H1 (cell line): Measurements from ENCODE around the gene NDC1.

Experiments used
- CREB1 ChIP-seq: IDR thresholded peaks from 2 replicates; pipeline ENCODE4 v1.6.1; 2012; ENCODE audit warnings: inconsistent platforms
- GTF2F1 ChIP-seq: IDR thresholded peaks from 2 replicates; pipeline ENCODE4 v1.6.1; 2012; ENCODE audit warnings: low read depth, low read length, improper control_type of control experiment, borderline replicate concordance
- RAD21 ChIP-seq, 2 experiments: IDR thresholded peaks in 1 of 2; conservative IDR thresholded peaks in 1 of 2; 2 replicates each; pipeline ENCODE4 v1.6.1; 2011; ENCODE audit warnings: low read depth in 2 of 2, low read length in 2 of 2, improper control_type of control experiment in 1 of 2, inconsistent platforms in 1 of 2, mild to moderate bottlenecking in 1 of 2, moderate library complexity in 1 of 2
- RFX5 ChIP-seq: IDR thresholded peaks from 2 replicates; pipeline ENCODE4 v1.6.1; 2011; ENCODE audit warnings: low read depth, low read length, improper control_type of control experiment, borderline replicate concordance
- SP2 ChIP-seq: IDR thresholded peaks from 2 replicates; pipeline ENCODE4 v1.6.1; 2012; ENCODE audit warnings: mild to moderate bottlenecking, low read length, inconsistent platforms
- TEAD4 ChIP-seq: IDR thresholded peaks from 2 replicates; pipeline ENCODE4 v1.6.1; 2012; ENCODE audit warnings: low read depth, low read length, inconsistent platforms, mixed read lengths
- TF ChIP-seq, protein P1 (sequence below): IDR thresholded peaks from 2 replicates; pipeline ENCODE4 v1.6.1; 2011; ENCODE audit warnings: low read depth, mild to moderate bottlenecking, low read length; ENCODE audit not compliant: insufficient read depth
- TF ChIP-seq, protein P2 (sequence below), 3 experiments: IDR thresholded peaks; 1 replicate in 2 of 3; 2 replicates in 1 of 3; pipeline versions ENCODE4 v1.5.1 to v1.6.1; 2011; ENCODE audit warnings: low read length in 3 of 3, mild to moderate bottlenecking in 3 of 3, inconsistent platforms in 2 of 3, low read depth in 1 of 3, moderate library complexity in 1 of 3; ENCODE audit not compliant: insufficient read depth in 1 of 3; ENCODE audit errors: control extremely low read depth in 1 of 3
- TF ChIP-seq, protein P3 (sequence below): IDR thresholded peaks from 2 replicates; pipeline ENCODE4 v1.6.1; 2012; ENCODE audit warnings: inconsistent platforms

DNA sequence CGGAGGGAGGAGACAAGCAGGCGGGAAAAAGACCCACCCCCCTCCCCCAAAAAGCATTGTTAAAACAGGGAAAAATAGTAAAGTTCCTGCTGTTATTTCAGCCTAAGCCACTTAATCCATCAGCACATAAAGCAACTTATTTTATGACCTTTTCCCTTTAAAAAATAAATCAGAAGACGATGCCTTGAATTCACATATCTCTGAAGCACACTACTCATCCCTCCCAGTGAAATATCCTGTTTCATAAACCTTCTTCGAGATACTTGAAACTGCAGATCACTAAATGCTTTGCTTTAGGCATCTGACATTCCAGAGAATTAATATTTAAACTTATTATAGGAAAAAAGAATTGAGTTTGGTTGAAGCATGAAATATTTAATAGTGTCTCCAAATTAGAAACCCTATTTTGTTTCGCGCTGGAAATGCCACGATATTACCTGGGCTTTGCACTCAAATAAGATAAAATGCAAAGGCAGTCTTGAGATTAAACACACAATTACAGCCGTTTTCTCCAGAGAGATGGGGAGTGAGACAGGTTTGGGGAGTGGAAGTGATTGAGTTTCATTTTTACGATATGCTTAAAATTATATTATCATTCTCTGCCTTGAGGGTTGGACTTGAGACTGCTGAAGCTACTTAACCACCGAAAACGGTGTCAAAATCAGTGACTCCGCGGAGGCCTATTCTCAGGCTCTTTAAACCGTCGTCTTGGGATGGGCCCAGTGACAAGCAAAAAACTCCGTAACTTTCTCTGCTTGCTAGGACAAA lies 108.5 kb downstream of the NDC1 start:
- no peak for TF ChIP-seq GTF2F1
- TF ChIP-seq, protein P1, sequence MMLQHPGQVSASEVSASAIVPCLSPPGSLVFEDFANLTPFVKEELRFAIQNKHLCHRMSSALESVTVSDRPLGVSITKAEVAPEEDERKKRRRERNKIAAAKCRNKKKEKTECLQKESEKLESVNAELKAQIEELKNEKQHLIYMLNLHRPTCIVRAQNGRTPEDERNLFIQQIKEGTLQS = no peak
- TF ChIP-seq, protein P2, sequence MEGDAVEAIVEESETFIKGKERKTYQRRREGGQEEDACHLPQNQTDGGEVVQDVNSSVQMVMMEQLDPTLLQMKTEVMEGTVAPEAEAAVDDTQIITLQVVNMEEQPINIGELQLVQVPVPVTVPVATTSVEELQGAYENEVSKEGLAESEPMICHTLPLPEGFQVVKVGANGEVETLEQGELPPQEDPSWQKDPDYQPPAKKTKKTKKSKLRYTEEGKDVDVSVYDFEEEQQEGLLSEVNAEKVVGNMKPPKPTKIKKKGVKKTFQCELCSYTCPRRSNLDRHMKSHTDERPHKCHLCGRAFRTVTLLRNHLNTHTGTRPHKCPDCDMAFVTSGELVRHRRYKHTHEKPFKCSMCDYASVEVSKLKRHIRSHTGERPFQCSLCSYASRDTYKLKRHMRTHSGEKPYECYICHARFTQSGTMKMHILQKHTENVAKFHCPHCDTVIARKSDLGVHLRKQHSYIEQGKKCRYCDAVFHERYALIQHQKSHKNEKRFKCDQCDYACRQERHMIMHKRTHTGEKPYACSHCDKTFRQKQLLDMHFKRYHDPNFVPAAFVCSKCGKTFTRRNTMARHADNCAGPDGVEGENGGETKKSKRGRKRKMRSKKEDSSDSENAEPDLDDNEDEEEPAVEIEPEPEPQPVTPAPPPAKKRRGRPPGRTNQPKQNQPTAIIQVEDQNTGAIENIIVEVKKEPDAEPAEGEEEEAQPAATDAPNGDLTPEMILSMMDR (IDR thresholded peaks at IDR 0.05; ENCODE audit: control extremely low read depth in 1 of 3, insufficient read depth in 1 of 3, low read depth in 1 of 3, low read length in 3 of 3) = no peak
- TF ChIP-seq SP2 = no peak
- no peak for TF ChIP-seq RAD21 (IDR thresholded peaks at IDR 0.05 in 1 of 2, conservative IDR thresholded peaks at IDR 0.05 in 1 of 2; ENCODE audit: low read depth in 2 of 2, low read length in 2 of 2)
- no peak for TF ChIP-seq TEAD4
- TF ChIP-seq CREB1 = no peak
- TF ChIP-seq RFX5 = no peak
- TF ChIP-seq, protein P3, sequence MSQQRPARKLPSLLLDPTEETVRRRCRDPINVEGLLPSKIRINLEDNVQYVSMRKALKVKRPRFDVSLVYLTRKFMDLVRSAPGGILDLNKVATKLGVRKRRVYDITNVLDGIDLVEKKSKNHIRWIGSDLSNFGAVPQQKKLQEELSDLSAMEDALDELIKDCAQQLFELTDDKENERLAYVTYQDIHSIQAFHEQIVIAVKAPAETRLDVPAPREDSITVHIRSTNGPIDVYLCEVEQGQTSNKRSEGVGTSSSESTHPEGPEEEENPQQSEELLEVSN = no peak
